Nephron progenitor cell (in vitro differentiated cells): ENCODE data around the gene ATAD2B.

ENCODE experiments used
- DNase-seq: peaks from one replicate; pipeline ENCODE4 v3.0.0; 2021
- H3K27ac Mint-ChIP-seq: 2 replicates; pipeline ENCODE4 v1.8.0; 2021; ENCODE audit warnings: mild to moderate bottlenecking, moderate library complexity, mixed read lengths
- H3K27me3 Mint-ChIP-seq: 2 replicates; pipeline ENCODE4 v1.8.0; 2021; ENCODE audit warnings: mild to moderate bottlenecking, low read depth, mixed read lengths; ENCODE audit not compliant: poor library complexity
- H3K36me3 Mint-ChIP-seq: 2 replicates; pipeline ENCODE4 v1.8.0; 2021; ENCODE audit warnings: low read depth, mixed read lengths
- H3K4me1 Mint-ChIP-seq: 2 replicates; pipeline ENCODE4 v1.8.0; 2021; ENCODE audit warnings: mixed read lengths
- H3K4me3 Mint-ChIP-seq: 2 replicates; pipeline ENCODE4 v1.8.0; 2021; ENCODE audit warnings: mild to moderate bottlenecking, moderate library complexity, mixed read lengths
- H3K9me3 Mint-ChIP-seq: 2 replicates; pipeline ENCODE4 v1.8.0; 2021; ENCODE audit warnings: mild to moderate bottlenecking, moderate library complexity, mixed read lengths
- CTCF ChIP-seq: fragments of 200-600 bp; sonication (generic); IDR thresholded peaks from 2 replicates; pipeline ENCODE4 v1.5.0; 2021; ENCODE audit warnings: antibody characterized with exemption

Gene ATAD2B

GRCh38 chr2:23754970-23755369 lies 172.0 kb downstream of the ATAD2B start:
- TF ChIP-seq CTCF, result no peak
- no peaks in the 10 kb centered on the region for H3K27me3 Mint-ChIP-seq
- no peak for DNase-seq
- no peak overlapping the region for H3K27ac Mint-ChIP-seq
- peaks cover 10% of the 10 kb centered on the region for H3K4me1 Mint-ChIP-seq
- peaks cover 61% of the 10 kb centered on the region for H3K36me3 Mint-ChIP-seq
- H3K9me3 Mint-ChIP-seq, result no peaks in the 10 kb centered on the region
- H3K4me3 Mint-ChIP-seq, result no peak overlapping the region

- no peak for DNase-seq
Observed at GRCh38 chr2:23753291-23754010, 173.5 kb downstream of the ATAD2B start.

GRCh38 chr2:23751747-23752265 lies 175.1 kb downstream of the ATAD2B start:
- no peaks in the 10 kb centered on the region for H3K4me1 Mint-ChIP-seq
- H3K27me3 Mint-ChIP-seq, result no peaks in the 10 kb centered on the region
- peaks cover 46% of the 10 kb centered on the region for H3K36me3 Mint-ChIP-seq
- TF ChIP-seq CTCF, result no peak
- no peak overlapping the region for H3K27ac Mint-ChIP-seq
- H3K4me3 Mint-ChIP-seq, result no peak overlapping the region
- no peaks in the 10 kb centered on the region for H3K9me3 Mint-ChIP-seq
- DNase-seq, result no peak

More at GRCh38 chr2:23753291-23754010, 173.5 kb downstream of the ATAD2B start:
- TF ChIP-seq CTCF, result no peak
- no peaks in the 10 kb centered on the region for H3K27me3 Mint-ChIP-seq
- peaks cover 10% of the 10 kb centered on the region for H3K4me1 Mint-ChIP-seq
- no peaks in the 10 kb centered on the region for H3K9me3 Mint-ChIP-seq
- no peak overlapping the region for H3K27ac Mint-ChIP-seq
- H3K36me3 Mint-ChIP-seq, result peaks cover 62% of the 10 kb centered on the region
- H3K4me3 Mint-ChIP-seq, result no peak overlapping the region

GRCh38 chr2:23746141-23746863 lies 180.6 kb downstream of the ATAD2B start:
- no peak overlapping the region for H3K4me3 Mint-ChIP-seq
- no peak for DNase-seq
- H3K36me3 Mint-ChIP-seq, result peaks cover 28% of the 10 kb centered on the region
- H3K4me1 Mint-ChIP-seq, result peaks cover 13% of the 10 kb centered on the region
- no peaks in the 10 kb centered on the region for H3K9me3 Mint-ChIP-seq
- H3K27me3 Mint-ChIP-seq, result no peaks in the 10 kb centered on the region
- no peak overlapping the region for H3K27ac Mint-ChIP-seq
- no peak for TF ChIP-seq CTCF

GRCh38 chr2:23745726-23746105 lies 181.2 kb downstream of the ATAD2B start:
- no peak for TF ChIP-seq CTCF
- H3K27me3 Mint-ChIP-seq, result no peaks in the 10 kb centered on the region
- peaks cover 26% of the 10 kb centered on the region for H3K36me3 Mint-ChIP-seq
- no peak overlapping the region for H3K27ac Mint-ChIP-seq
- peaks cover 1% of the 10 kb centered on the region for H3K9me3 Mint-ChIP-seq
- no peak overlapping the region for H3K4me3 Mint-ChIP-seq
- peaks cover 13% of the 10 kb centered on the region for H3K4me1 Mint-ChIP-seq
- no peak for DNase-seq
